Cortex of kidney (tissue), 1 donor: ENCODE results near the gene ZBTB42.

Experiments used
- DNase-seq: peaks from one replicate; lab custom pipeline; 2025; lab: John Stamatoyannopoulos, UW

ZBTB42 gene

GRCh38 chr14:104769324-104770071 lies 31.4 kb upstream of the ZBTB42 start:
- DNase-seq, result no peak

- DNase-seq, result no peak
These were observed 30.8 kb upstream of the ZBTB42 start for GRCh38 chr14:104770072-104770579.

- no peak for DNase-seq
These were observed 30.0 kb upstream of the ZBTB42 start for GRCh38 chr14:104770851-104771272.

GRCh38 chr14:104771374-104771773 lies 29.5 kb upstream of the ZBTB42 start:
- no peak for DNase-seq

- no peak for DNase-seq
These were observed 28.8 kb upstream of the ZBTB42 start for GRCh38 chr14:104771918-104772706.

- DNase-seq, result no peak
These were observed 28.0 kb upstream of the ZBTB42 start for GRCh38 chr14:104772707-104773504.

GRCh38 chr14:104773505-104774452 lies 27.1 kb upstream of the ZBTB42 start:
- DNase-seq, result no peak

GRCh38 chr14:104774453-104775072 lies 26.3 kb upstream of the ZBTB42 start:
- no peak for DNase-seq

GRCh38 chr14:104775073-104775489 lies 25.8 kb upstream of the ZBTB42 start:
- no peak for DNase-seq

- DNase-seq, result no peak
These were observed 24.4 kb upstream of the ZBTB42 start for GRCh38 chr14:104776481-104776880.

GRCh38 chr14:104776961-104777807 lies 23.7 kb upstream of the ZBTB42 start:
- DNase-seq, result no peak

- no peak for DNase-seq
These were observed 23.1 kb upstream of the ZBTB42 start for GRCh38 chr14:104777808-104778249.

GRCh38 chr14:104778694-104779331 lies 22.1 kb upstream of the ZBTB42 start:
- DNase-seq, result no peak

GRCh38 chr14:104779776-104780512 lies 21.0 kb upstream of the ZBTB42 start:
- DNase-seq, result no peak

GRCh38 chr14:104780513-104781030 lies 20.3 kb upstream of the ZBTB42 start:
- DNase-seq, result no peak

GRCh38 chr14:104781271-104782077 lies 19.4 kb upstream of the ZBTB42 start:
- DNase-seq, result no peak

GRCh38 chr14:104782086-104782807 lies 18.7 kb upstream of the ZBTB42 start:
- no peak for DNase-seq
